Umbilical cord (tissue), 2 donors: Measurements from ENCODE around the gene HOXC13. TPM values are rescaled to one million over a fixed set of nuclear protein-coding genes. Genes with fewer than 3 reads are reported as not detected.
A peak's percentile ranks its signal among the peaks of the same experiment; 100 is the strongest.

Experiments used
- DNase-seq: peaks from one replicate; pipeline ENCODE4 v3.0.0-alpha.2; 2015; ENCODE audit warnings: low spot score
- total RNA-seq: library from RNA; depleted of rRNA; stranded (reverse); fragments of >200 nt; gene quantifications from one replicate; pipeline ENCODE4 v1.2.3, GENCODE V29; 2014; ENCODE audit warnings: low replicate concordance; ENCODE audit not compliant: insufficient read depth

The HOXC13 gene
- total RNA-seq, 1 donor from 2014 or later: 1.2 TPM

DNA sequence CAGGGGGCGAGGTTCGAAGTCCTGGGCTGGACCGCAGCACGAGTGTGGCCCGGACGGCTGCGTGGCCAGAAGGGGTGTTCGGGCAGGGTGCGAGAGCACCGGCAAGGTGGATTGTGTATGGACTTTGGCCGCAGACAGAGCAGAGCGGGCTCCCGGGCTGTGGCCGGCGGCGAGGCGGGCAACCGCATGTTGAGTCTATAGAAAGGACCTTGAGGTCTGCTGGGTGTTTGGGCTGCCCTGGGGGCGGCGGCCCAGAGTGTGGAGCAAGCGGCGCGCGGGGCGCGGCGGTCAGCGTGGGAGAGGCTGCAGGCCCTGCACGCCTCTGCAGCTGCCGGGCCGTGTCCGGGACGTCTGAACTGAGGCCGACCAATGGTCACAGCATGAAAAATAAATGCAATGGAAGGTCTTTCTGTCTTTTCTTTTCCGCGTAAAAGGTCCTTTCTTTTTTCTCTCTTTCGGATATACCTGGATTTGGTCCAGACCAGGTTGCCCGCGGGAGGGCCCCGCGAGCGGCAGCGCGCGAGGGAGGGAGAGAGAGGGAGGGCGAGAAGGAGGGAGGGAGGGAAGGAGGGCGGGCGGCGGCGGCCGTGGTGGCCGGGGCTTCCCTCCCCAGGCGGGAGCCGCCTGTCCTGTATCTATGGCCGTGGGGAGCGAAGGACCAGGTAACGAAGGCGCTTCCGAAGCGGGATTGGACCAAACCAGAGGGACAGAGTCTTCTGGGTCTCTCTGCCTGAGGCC is 55.8 kb downstream of the HOXC13 start:
- peak; percentile 40 for DNase-seq

DNA sequence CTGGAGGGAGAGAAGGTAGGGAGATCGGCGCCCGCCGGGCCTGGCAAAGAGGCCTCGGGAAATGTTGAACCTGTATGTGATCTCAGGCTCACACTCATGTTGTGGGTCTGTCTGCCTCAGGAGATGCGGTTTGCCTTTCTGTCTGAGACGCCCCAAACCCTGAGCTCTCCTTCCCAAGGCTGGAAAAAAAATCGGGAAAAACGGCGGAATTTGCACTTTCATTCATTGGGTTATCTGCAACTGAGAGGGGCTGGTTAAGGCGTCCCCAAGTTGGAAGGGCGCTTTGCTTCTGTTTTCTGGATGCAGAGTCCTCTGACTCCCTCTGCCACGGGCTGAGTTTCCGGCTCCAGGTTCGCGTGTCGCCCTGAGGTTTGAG is 56.4 kb downstream of the HOXC13 start:
- DNase-seq: no peak

DNA sequence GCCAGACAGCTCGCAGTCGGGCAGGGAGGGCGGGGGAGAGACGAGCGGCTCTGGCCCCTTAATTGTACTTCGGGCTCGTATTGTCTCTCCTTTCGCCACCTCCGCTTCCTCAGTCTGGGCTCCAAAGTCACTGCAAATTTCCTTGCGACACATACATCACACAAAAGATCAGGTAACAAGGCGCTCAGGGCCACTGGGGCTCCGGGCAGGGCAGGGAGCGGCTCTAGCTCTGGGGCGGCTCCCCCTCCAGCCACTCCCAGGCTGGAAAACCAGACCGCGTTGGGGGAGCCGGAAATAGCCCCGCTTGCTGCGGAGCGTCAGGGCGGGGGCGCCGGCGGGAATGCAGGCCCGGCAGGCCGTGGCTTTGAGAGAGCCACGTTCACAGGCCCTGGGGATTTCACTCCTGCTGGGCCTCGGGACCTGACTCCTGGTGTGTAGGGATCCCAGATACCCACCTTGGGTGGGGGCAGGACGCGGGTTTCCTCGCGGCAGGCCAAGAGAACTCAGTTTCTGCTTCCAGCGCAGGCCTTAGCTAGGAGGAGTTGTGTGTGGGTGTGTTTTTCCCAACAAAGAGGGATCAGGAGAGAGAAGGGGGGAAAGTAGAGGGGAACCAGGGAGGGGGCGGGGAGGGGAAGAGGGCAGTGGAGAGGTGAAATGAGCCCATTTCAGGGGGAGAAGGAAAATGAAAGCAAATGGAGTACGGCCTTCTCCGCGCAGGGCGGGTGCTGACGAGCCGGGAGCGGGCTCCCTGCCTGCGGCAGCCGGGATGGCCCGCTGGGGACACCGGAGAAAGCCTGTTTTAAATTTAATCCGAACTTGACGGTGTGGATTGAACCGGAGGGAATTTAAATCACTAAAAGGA is 57.0 kb downstream of the HOXC13 start:
- peak; percentile 84 for DNase-seq

Other genes starting within 250 kb of the HOXC13 start
- gene CALCOCO1, start 211.4 kb upstream of the HOXC13 start, total RNA-seq: 93.4 TPM
- not detected for gene CISTR, start 186.9 kb upstream of the HOXC13 start, total RNA-seq
- not detected for gene HOXC12, start 16.1 kb downstream of the HOXC13 start, total RNA-seq
- 7.7 TPM for gene HOXC11, start 34.3 kb downstream of the HOXC13 start, total RNA-seq
- gene HOTAIR, start 36.1 kb downstream of the HOXC13 start, total RNA-seq: 12.5 TPM
- gene HOXC10, start 46.3 kb downstream of the HOXC13 start, total RNA-seq: 3.4 TPM
- gene HOXC9, start 61.3 kb downstream of the HOXC13 start, total RNA-seq: 10.4 TPM
- 2.2 TPM for gene HOXC8, start 70.2 kb downstream of the HOXC13 start, total RNA-seq
- 4.1 TPM for gene HOXC6, start 89.6 kb downstream of the HOXC13 start, total RNA-seq
- 1.2 TPM for gene HOXC5, start 94.2 kb downstream of the HOXC13 start, total RNA-seq
- gene HOXC4, start 115.0 kb downstream of the HOXC13 start, total RNA-seq: 3.4 TPM